ENCODE data around the gene CAMK1. TPM values are rescaled to one million over a fixed set of nuclear protein-coding genes. Genes with fewer than 3 reads are reported as not detected.

CAMK1 gene
- total and polyA plus RNA-seq, 2 of the 4 experiments (the other 2 are of a cell fraction): 33.3 to 36.4 TPM

DNA sequence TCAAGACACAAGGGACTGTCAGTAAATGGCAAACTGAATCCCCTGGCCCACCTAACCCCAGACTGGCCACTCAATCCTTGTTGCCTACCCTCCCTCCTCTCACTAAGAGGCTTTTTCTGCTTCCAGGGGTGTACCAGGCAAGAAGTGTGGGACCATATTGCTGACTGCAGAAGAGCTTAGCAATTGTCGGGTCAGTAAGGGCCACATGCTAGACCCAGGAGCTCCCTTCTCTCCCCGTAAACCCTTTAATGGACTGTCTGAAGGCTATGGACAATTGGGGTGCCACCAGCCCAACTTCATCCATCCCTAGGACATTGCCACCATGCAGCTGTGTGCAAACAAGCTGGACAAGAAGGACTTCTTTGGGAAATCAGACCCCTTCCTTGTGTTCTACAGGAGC, 57.3 kb downstream of the CAMK1 start:
- no peak overlapping the region for H4K5ac ChIP-seq (ENCODE audit: low read depth, low read length)
- peaks cover 2% of the 10 kb centered on the region; the same call in 1 of the 2 replicates for H3K4me1 ChIP-seq (ENCODE audit: control insufficient read depth, insufficient read depth, low read length)
- H2AFZ ChIP-seq (replicated peaks; ENCODE audit: low read length, poor library complexity): no peak overlapping the region
- H3K56ac ChIP-seq (ENCODE audit: extremely low read depth, insufficient read depth, low read length): no peak overlapping the region
- in situ Hi-C loops (cut with MboI; ENCODE audit: low sequenced_read_pairs) (no loop called here), intact Hi-C loops (cut with micrococcal nuclease) (loop anchor here (10.0 kb wide), 1 partner anchor 512 kb away; no protein-coding TSS in a partner anchor), dilution Hi-C loops (cut with HindIII; ENCODE audit: low sequenced_read_pairs, unreplicated experiment) (no loop called here)
- no peak overlapping the region for H3K4me3 ChIP-seq (ENCODE audit: insufficient read depth, low read depth, low read length)
- H3K9me1 ChIP-seq (ENCODE audit: insufficient read depth, low read length): no peaks in the 10 kb centered on the region
- no peak overlapping the region for H3K18ac ChIP-seq (ENCODE audit: low read depth, low read length)
- no peak overlapping the region for H3K27ac ChIP-seq (ENCODE audit: insufficient read depth, low read length)
- no peak overlapping the region for H4K91ac ChIP-seq (ENCODE audit: insufficient read depth, low read depth, low read length)
- no peak overlapping the region for H2BK20ac ChIP-seq (ENCODE audit: low read depth, low read length)
- H2BK15ac ChIP-seq (ENCODE audit: low read depth, low read length): no peak overlapping the region
- ATAC-seq (ENCODE audit: low read depth) (no peak), DNase-seq (no peak)
- ChIA-PET CTCF (no interaction called here), POLR2A (ENCODE audit: unreplicated experiment) (no interaction called here)
- H3K79me1 ChIP-seq (ENCODE audit: low read depth in 1 of 2, low read length in 2 of 2): no peaks in the 10 kb centered on the region
- H3K36me3 ChIP-seq (ENCODE audit: control insufficient read depth, insufficient read depth, low read length): no peaks in the 10 kb centered on the region
- no TSS peak for BruUV-seq (replicated peaks)
- no peak overlapping the region for H2AK5ac ChIP-seq (ENCODE audit: low read depth, low read length)
- H3K4me2 ChIP-seq (ENCODE audit: low read depth, low read length): no peak overlapping the region
- no peak overlapping the region for H4K8ac ChIP-seq (ENCODE audit: low read depth in 2 of 2, low read length in 2 of 2)
- TF ChIP-seq MXI1 (IDR thresholded peaks at IDR 0.05; ENCODE audit: borderline replicate concordance, low read depth, low read length): no peak
- no peak for TF ChIP-seq CTCF (conservative IDR thresholded peaks at IDR 0.05; ENCODE audit: low read depth, low read length)
- TF ChIP-seq MAZ (IDR thresholded peaks at IDR 0.05; ENCODE audit: borderline replicate concordance, low read depth, low read length): no peak
- TF ChIP-seq RAD21 (IDR thresholded peaks at IDR 0.05; ENCODE audit: low read length): no peak
- TF ChIP-seq SMC3 (IDR thresholded peaks at IDR 0.05; ENCODE audit: low read depth, low read length): no peak
- no peak for TF ChIP-seq RFX5 (IDR thresholded peaks at IDR 0.05; ENCODE audit: low read depth, low read length)
- TF ChIP-seq MAFK (IDR thresholded peaks at IDR 0.05; ENCODE audit: low read depth, low read length): no peak
- peaks cover 25% of the 10 kb centered on the region for H3K27me3 ChIP-seq (ENCODE audit: control insufficient read depth, insufficient read depth, low read length)
- H4K20me1 ChIP-seq (ENCODE audit: insufficient read depth, low read length): no peaks in the 10 kb centered on the region
- H3K9me3 ChIP-seq (ENCODE audit: control insufficient read depth, insufficient read depth, low read length): no peaks in the 10 kb centered on the region
- H3K14ac ChIP-seq (replicated peaks; ENCODE audit: low read depth, low read length): no peak overlapping the region
- no CpG with 5 or more reads among the region's 2 CpGs for WGBS, 2 experiments (ENCODE audit: extremely low coverage in 2 of 2, insufficient read length in 1 of 2)
- no peak overlapping the region for H3K4ac ChIP-seq (ENCODE audit: low read depth, low read length)
- no peak overlapping the region for H2AK9ac ChIP-seq (replicated peaks; ENCODE audit: low read depth, low read length, poor library complexity)
- H2BK5ac ChIP-seq (ENCODE audit: low read depth, low read length, poor library complexity, severe bottlenecking): no peak overlapping the region
- H3K9ac ChIP-seq (ENCODE audit: low read depth, low read length): no peak overlapping the region
- no peak overlapping the region for H3K23ac ChIP-seq (ENCODE audit: low read depth, low read length)
- no peak overlapping the region for H2BK120ac ChIP-seq (ENCODE audit: low read depth, low read length)

All from IMR-90 (cell line).